Right lobe of liver (tissue), 4 donors: Measurements from ENCODE around the gene TIMM44.

Source experiments
- POLR2A ChIP-seq: fragments of 450-650 bp; IDR thresholded peaks from one replicate; pipeline ENCODE4 v1.6.1; 2017; ENCODE audit warnings: antibody characterized with exemption, mild to moderate bottlenecking
- TF ChIP-seq, protein P1 (sequence below), 4 donors: fragments of 200-600 bp in 3 of 4; fragments of 450-650 bp in 1 of 4; IDR thresholded peaks; one replicate each; pipeline versions ENCODE4 v1.5.1 to v1.8.0; 2016 to 2022; ENCODE audit warnings: antibody characterized with exemption in 4 of 4, mild to moderate bottlenecking in 2 of 4
- donor health status: DM: no; HTN: no; CAD: no.
- donor health status: DM: no; HTN: no; CAD: no.
- donor health status: DM: no; HTN: yes; CAD: no.

DNA sequence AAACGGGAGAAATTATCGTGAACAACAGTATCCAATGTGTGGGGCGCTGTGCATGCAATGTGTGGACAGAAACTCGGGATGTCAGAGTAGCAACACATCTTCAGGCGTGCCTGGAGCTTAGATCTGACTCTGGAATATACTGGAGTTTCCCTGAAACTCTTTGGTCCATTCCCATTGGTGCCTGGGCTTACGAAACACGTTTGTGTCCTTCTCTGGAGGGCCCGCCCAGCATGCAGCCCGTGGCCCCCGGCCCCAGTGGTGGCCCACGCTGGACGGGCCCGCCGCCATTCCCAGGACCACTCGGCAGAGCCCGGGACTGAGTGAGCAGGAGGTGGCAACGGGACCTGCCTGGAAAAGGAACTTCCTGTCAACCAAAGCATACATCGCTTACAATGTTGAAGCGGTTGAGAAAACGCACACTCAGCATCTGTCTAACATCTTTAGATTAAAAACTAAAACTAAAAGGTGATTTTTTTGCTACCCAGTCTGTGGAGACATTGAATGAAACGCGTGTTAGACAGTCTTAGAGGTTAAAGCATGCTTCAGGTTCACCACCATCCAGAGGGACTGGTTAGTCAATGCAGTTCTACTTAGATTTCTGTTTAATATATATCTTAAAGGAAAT, 19.3 kb upstream of the TIMM44 start:
- TF ChIP-seq, protein P1, sequence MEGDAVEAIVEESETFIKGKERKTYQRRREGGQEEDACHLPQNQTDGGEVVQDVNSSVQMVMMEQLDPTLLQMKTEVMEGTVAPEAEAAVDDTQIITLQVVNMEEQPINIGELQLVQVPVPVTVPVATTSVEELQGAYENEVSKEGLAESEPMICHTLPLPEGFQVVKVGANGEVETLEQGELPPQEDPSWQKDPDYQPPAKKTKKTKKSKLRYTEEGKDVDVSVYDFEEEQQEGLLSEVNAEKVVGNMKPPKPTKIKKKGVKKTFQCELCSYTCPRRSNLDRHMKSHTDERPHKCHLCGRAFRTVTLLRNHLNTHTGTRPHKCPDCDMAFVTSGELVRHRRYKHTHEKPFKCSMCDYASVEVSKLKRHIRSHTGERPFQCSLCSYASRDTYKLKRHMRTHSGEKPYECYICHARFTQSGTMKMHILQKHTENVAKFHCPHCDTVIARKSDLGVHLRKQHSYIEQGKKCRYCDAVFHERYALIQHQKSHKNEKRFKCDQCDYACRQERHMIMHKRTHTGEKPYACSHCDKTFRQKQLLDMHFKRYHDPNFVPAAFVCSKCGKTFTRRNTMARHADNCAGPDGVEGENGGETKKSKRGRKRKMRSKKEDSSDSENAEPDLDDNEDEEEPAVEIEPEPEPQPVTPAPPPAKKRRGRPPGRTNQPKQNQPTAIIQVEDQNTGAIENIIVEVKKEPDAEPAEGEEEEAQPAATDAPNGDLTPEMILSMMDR (IDR thresholded peaks at IDR 0.05) = no peak
- no peak for TF ChIP-seq POLR2A
